PC-9 (cell line): Measurements from ENCODE around the gene TMEFF1. TPM values are rescaled to one million over a fixed set of nuclear protein-coding genes. Genes with fewer than 3 reads are reported as not detected.
"Not testable (repeated sequence)": the region's sequence is repeated elsewhere in the genome, so short reads cannot be mapped to it uniquely, and the experiment has no call there.

Experiments used
- BruUV-seq: library from RNA; stranded (reverse); fragments of 400-500 nt; replicated peaks from 2 replicates; lab custom pipeline; 2021; lab: Mats Ljungman, UMichigan
- CTCF ChIA-PET: fragments of 300-600 bp; sonication (Branson Sonifier 250); formaldehyde crosslinking; loops from one replicate; lab custom pipeline; 2022; ENCODE audit warnings: antibody characterized with exemption; lab: Charles Lee
- POLR2A ChIA-PET: fragments of 300-600 bp; sonication (Branson Sonifier 250); formaldehyde crosslinking; loops from one replicate; lab custom pipeline; 2022; ENCODE audit warnings: antibody characterized with exemption; ENCODE audit not compliant: unreplicated experiment; lab: Charles Lee
- DNase-seq, 2 experiments: peaks; one replicate each; pipeline versions ENCODE4 v3.0.0 to v3.0.0-alpha.2; 2015 to 2022; ENCODE audit warnings: mixed read lengths in 1 of 2
- H2AFZ ChIP-seq: fragments of 200-600 bp; sonication (generic); 2 replicates; pipeline ENCODE4 v1.8.1; 2017; ENCODE audit warnings: antibody characterized with exemption
- H3F3A ChIP-seq: fragments of 200-600 bp; sonication (generic); 2 replicates; pipeline ENCODE4 v1.8.1; 2017; ENCODE audit warnings: antibody characterized with exemption, mild to moderate bottlenecking, low read depth; ENCODE audit not compliant: insufficient read depth
- H3K27ac ChIP-seq: fragments of 200-600 bp; sonication (generic); 2 replicates; pipeline ENCODE4 v1.6.1; 2016; ENCODE audit warnings: mixed run types
- H3K27me3 ChIP-seq: fragments of 200-600 bp; sonication (generic); 2 replicates; pipeline ENCODE4 v1.6.1; 2016; ENCODE audit warnings: low read depth, mixed run types; ENCODE audit not compliant: insufficient read depth
- H3K36me3 ChIP-seq: fragments of 200-600 bp; sonication (generic); 2 replicates; pipeline ENCODE4 v1.6.1; 2016; ENCODE audit warnings: low read depth, mixed run types
- H3K4me1 ChIP-seq: fragments of 200-600 bp; sonication (generic); replicated peaks from 2 replicates; pipeline ENCODE4 v1.6.1; 2016; ENCODE audit warnings: mixed run types; ENCODE audit not compliant: insufficient read depth
- H3K4me2 ChIP-seq: fragments of 200-600 bp; sonication (generic); 2 replicates; pipeline ENCODE4 v1.6.1; 2017; ENCODE audit warnings: mixed run types
- H3K4me3 ChIP-seq: fragments of 200-600 bp; sonication (generic); 2 replicates; pipeline ENCODE4 v1.6.1; 2016; ENCODE audit warnings: mixed run types
- H3K79me2 ChIP-seq: fragments of 200-600 bp; sonication (generic); 2 replicates; pipeline ENCODE4 v1.6.1; 2017; ENCODE audit warnings: low read depth, mixed run types
- H3K9me2 ChIP-seq: fragments of 200-600 bp; sonication (generic); 2 replicates; pipeline ENCODE4 v1.8.1; 2017; ENCODE audit warnings: mild to moderate bottlenecking; ENCODE audit not compliant: insufficient read depth
- H3K9me3 ChIP-seq: fragments of 200-600 bp; sonication (generic); 2 replicates; pipeline ENCODE4 v1.8.1; 2016; ENCODE audit warnings: low read depth; ENCODE audit not compliant: insufficient read depth
- H4K20me1 ChIP-seq: fragments of 200-600 bp; sonication (generic); 2 replicates; pipeline ENCODE4 v1.8.1; 2017; ENCODE audit not compliant: insufficient read depth
- EZH2 ChIP-seq: fragments of 200-600 bp; sonication (generic); IDR thresholded peaks from 2 replicates; pipeline ENCODE4 v1.8.0; 2017; ENCODE audit warnings: antibody characterized with exemption, low read depth
- intact Hi-C: fragments of 100-400 bp; cut with micrococcal nuclease; formaldehyde crosslinking; loops from one replicate; pipeline ENCODE4 v1.10.0; 2022; ENCODE audit not compliant: unreplicated experiment
- total RNA-seq: library from RNA; stranded (reverse); gene quantifications from 2 replicates; pipeline ENCODE4 v1.2.3, GENCODE V29; 2021
- TF ChIP-seq, protein P1 (sequence below): fragments of 200-600 bp; sonication (generic); conservative IDR thresholded peaks from 2 replicates; pipeline ENCODE4 v1.6.1; 2017; ENCODE audit warnings: mixed run types, antibody characterized with exemption, mild to moderate bottlenecking, moderate library complexity

The TMEFF1 gene
- total RNA-seq, 1 experiment from 2014 or later: 1.1 TPM

DNA sequence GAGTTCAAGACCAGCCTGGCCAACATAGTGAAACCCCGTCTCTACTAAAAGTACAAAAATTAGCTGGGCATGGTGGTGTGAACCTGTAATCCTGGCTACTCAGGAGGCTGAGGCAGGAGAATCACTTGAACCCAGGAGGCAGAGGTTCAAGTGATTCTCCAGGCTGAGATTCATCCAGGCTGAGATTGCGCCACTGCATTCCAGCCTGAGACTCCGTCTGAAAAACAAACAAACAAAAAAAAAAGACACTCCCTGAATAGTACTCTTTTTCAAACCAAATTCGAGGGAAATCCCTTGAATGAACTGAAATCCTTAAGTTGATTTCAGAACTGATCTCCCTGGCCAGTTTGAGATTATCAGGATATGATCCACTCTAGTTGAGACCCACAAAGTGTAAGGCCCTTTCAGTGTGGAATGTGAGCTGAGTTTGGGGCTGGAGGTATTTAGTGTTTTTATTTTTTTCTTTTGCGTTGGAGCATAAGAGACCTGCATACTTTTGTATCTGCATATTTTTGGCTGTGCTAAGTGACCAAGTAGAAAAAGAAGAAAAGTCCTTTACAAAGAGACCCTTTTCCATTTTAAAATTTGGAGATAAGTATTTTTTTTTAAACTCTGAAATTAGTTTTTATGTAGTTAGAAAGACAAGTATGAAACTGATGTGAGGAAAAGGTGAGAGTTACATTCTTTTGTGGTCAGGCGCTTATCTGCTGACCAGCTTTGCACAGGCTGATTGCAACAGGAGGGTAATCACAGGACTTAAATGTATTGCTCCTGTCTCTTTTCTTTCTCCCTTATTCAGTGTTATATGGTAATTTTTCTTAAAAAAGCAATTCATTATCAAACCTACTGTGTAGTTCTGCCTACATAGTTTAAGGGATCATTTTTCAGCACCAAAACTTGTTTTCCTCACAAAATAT lies 42.9 kb downstream of the TMEFF1 start:
- Histone ChIP-seq H3K4me3 (peak overlapping the region; percentile 42; the same call in 1 of the 2 replicates), H3K4me2 (peak overlapping the region; percentile 85), H3F3A (peaks cover 19% of the 10 kb centered on the region; the same call in 1 of the 2 replicates), H2AFZ (peak overlapping the region; percentile 63), H3K36me3 (no peaks in the 10 kb centered on the region), H3K9me2 (no peaks in the 10 kb centered on the region), H4K20me1 (no peaks in the 10 kb centered on the region), H3K27me3 (no peaks in the 10 kb centered on the region), H3K79me2 (no peaks in the 10 kb centered on the region), H3K9me3 (no peaks in the 10 kb centered on the region), H3K4me1 (peaks cover 26% of the 10 kb centered on the region), H3K27ac (peak overlapping the region; percentile 86)
- POLR2A ChIA-PET: interaction anchor here (0.6 to 0.7 kb wide), 3 partner anchors 10 to 697 kb away, joined by 3 to 4 read pairs (median 3); no protein-coding TSS in a partner anchor
- BruUV-seq: no TSS peak
- no peak for TF ChIP-seq EZH2
- TF ChIP-seq, protein P1, sequence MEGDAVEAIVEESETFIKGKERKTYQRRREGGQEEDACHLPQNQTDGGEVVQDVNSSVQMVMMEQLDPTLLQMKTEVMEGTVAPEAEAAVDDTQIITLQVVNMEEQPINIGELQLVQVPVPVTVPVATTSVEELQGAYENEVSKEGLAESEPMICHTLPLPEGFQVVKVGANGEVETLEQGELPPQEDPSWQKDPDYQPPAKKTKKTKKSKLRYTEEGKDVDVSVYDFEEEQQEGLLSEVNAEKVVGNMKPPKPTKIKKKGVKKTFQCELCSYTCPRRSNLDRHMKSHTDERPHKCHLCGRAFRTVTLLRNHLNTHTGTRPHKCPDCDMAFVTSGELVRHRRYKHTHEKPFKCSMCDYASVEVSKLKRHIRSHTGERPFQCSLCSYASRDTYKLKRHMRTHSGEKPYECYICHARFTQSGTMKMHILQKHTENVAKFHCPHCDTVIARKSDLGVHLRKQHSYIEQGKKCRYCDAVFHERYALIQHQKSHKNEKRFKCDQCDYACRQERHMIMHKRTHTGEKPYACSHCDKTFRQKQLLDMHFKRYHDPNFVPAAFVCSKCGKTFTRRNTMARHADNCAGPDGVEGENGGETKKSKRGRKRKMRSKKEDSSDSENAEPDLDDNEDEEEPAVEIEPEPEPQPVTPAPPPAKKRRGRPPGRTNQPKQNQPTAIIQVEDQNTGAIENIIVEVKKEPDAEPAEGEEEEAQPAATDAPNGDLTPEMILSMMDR: no peak
- intact Hi-C loops: loop anchor here (2.0 kb wide), 1 partner anchor 71 kb away; no protein-coding TSS in a partner anchor
- peak; percentile 23 to 65 for DNase-seq
- CTCF ChIA-PET: interaction anchor here (0.6 kb wide), 1 partner anchor 699 kb away, joined by 3 read pairs; no protein-coding TSS in a partner anchor

DNA sequence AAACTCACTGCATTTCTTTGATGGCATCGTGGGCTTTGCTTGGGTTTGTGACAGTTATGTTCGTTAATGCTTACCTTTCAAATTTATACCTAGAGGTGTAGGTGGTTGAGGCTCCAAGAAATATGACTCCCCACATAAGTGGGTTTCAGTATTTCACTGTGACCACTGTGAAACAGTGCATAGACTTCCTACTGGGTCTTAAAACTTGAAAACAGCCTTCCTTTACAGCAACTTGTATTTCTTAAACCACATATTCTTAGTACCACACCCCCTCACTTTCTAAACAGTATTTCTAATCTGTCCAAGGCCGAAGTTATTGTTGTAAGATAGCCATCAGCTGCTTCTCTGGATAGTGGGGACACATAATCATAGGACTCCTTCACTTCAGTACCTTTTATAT lies 48.3 kb downstream of the TMEFF1 start:
- Histone ChIP-seq H3K36me3 (no peaks in the 10 kb centered on the region), H3K4me2 (no peak overlapping the region), H3F3A (peaks cover 4% of the 10 kb centered on the region; the same call in 1 of the 2 replicates), H3K79me2 (no peaks in the 10 kb centered on the region), H3K27me3 (no peaks in the 10 kb centered on the region), H3K9me2 (no peaks in the 10 kb centered on the region), H3K9me3 (no peaks in the 10 kb centered on the region), H3K4me1 (peaks cover 13% of the 10 kb centered on the region), H3K4me3 (no peak overlapping the region), H4K20me1 (no peaks in the 10 kb centered on the region), H3K27ac (no peak overlapping the region), H2AFZ (no peak overlapping the region)
- TF ChIP-seq, protein P1: no peak
- no peak for TF ChIP-seq EZH2
- ChIA-PET CTCF (no interaction called here), POLR2A (no interaction called here)
- intact Hi-C loops: no loop called here
- DNase-seq: no peak
- BruUV-seq: no TSS peak

DNA sequence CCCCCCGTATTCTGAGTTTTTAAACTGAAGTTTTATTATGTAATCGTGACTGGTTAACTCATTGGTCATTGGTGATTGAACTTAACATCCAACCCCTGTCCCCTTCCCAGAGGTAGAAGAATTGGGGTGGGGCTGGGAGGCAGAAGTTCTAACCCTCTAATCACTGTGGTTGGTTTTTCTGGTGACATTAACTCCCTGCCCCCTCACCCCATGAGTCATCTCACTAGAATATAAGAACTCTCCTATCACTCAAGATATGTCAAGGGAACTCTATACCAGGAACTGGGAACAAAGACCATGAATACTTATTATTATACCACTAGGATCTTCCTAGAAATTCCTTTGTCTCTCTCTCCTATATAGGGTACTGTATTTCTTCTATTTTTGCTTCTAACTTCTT lies 52.6 kb downstream of the TMEFF1 start:
- Histone ChIP-seq H3K36me3 (no peaks in the 10 kb centered on the region), H3K27ac (no peak overlapping the region), H3K9me3 (no peaks in the 10 kb centered on the region), H3K79me2 (no peaks in the 10 kb centered on the region), H3K4me1 (no peaks in the 10 kb centered on the region), H3F3A (no peaks in the 10 kb centered on the region), H4K20me1 (no peaks in the 10 kb centered on the region), H3K27me3 (no peaks in the 10 kb centered on the region), H3K4me3 (no peak overlapping the region), H2AFZ (no peak overlapping the region), H3K9me2 (no peaks in the 10 kb centered on the region), H3K4me2 (no peak overlapping the region)
- no peak for TF ChIP-seq EZH2
- TF ChIP-seq, protein P1: no peak
- BruUV-seq: no TSS peak
- ChIA-PET POLR2A (interaction anchor here (0.6 kb wide), 2 partner anchors 32 to 503 kb away, joined by 11 to 27 read pairs; no protein-coding TSS in a partner anchor), CTCF (no interaction called here)
- DNase-seq: no peak
- intact Hi-C loops: no loop called here

DNA sequence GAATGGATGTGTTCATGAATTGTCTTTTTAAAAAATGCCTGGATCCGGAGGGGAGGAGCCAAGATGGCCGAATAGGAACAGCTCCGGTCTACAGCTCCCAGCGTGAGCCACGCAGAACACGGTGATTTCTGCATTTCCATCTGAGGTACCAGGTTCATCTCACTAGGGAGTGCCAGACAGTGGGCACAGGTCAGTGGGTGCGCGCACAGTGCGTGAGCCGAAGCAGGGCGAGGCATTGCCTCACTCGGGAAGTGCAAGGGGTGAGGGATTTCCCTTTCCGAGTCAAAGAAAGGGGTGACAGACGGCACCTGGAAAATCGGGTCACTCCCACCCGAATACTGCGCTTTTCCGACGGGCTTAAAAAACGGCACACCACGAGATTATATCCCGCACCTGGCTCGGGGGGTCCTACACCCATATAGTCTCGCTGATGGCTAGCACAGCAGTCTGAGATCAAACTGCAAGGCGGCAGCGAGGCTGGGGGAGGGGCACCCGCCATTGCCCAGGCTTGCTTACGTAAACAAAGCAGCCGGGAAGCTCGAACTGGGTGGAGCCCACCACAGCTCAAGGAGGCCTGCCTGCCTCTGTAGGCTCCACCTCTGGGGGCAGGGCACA lies 54.3 kb downstream of the TMEFF1 start:
- POLR2A ChIA-PET, H3K4me1 ChIP-seq, intact Hi-C loops, H3K9me3 ChIP-seq, H3K27me3 ChIP-seq, H3K36me3 ChIP-seq, H3K9me2 ChIP-seq, H3K79me2 ChIP-seq, BruUV-seq, DNase-seq, H3K4me3 ChIP-seq, H2AFZ ChIP-seq, H4K20me1 ChIP-seq, CTCF ChIA-PET, H3K4me2 ChIP-seq, H3K27ac ChIP-seq, H3F3A ChIP-seq: not testable (repeated sequence)
